MM.1S (cell line): Measurements from ENCODE around the gene SMO.

Source experiments
- DNase-seq: peaks from one replicate; pipeline ENCODE4 v3.0.0-alpha.2; 2015
- H2AFZ ChIP-seq: fragments of 300-600 bp; sonication (generic); 2 replicates; pipeline ENCODE4 v1.6.0; 2016; ENCODE audit warnings: antibody characterized with exemption, low read length
- H3F3A ChIP-seq: fragments of 300-600 bp; sonication (generic); 2 replicates; pipeline ENCODE4 v1.6.1; 2016; ENCODE audit warnings: mild to moderate bottlenecking, antibody characterized with exemption, low read length, moderate library complexity, mixed read lengths; ENCODE audit not compliant: insufficient read depth
- H3K27ac ChIP-seq: fragments of 300-600 bp; sonication (generic); 2 replicates; pipeline ENCODE4 v1.5.1; 2016; ENCODE audit warnings: mild to moderate bottlenecking, low read length
- H3K27me3 ChIP-seq: fragments of 300-600 bp; sonication (generic); replicated peaks from 2 replicates; pipeline ENCODE4 v1.6.0; 2016; ENCODE audit warnings: low read length; ENCODE audit not compliant: insufficient read depth
- H3K36me3 ChIP-seq: fragments of 300-600 bp; sonication (generic); replicated peaks from 2 replicates; pipeline ENCODE4 v1.6.1; 2016; ENCODE audit warnings: mild to moderate bottlenecking, low read length, mixed read lengths; ENCODE audit not compliant: insufficient read depth
- H3K4me1 ChIP-seq: fragments of 300-600 bp; sonication (generic); 2 replicates; pipeline ENCODE4 v1.6.1; 2016; ENCODE audit warnings: low read length, mixed read lengths
- H3K4me2 ChIP-seq: fragments of 300-600 bp; sonication (generic); 2 replicates; pipeline ENCODE4 v1.6.0; 2016; ENCODE audit warnings: low read depth, low read length
- H3K4me3 ChIP-seq: fragments of 300-600 bp; sonication (generic); 2 replicates; pipeline ENCODE4 v1.5.1; 2016; ENCODE audit warnings: low read length, mixed read lengths
- H3K79me2 ChIP-seq: fragments of 300-600 bp; sonication (generic); 2 replicates; pipeline ENCODE4 v1.6.1; 2016; ENCODE audit warnings: mixed run types, low read length, mixed read lengths
- H3K9ac ChIP-seq: fragments of 300-600 bp; sonication (generic); 2 replicates; pipeline ENCODE4 v1.6.1; 2016; ENCODE audit warnings: low read length, mixed read lengths
- H3K9me2 ChIP-seq: fragments of 300-600 bp; sonication (generic); replicated peaks from 2 replicates; pipeline ENCODE4 v1.6.1; 2016; ENCODE audit warnings: mild to moderate bottlenecking, low read length, mixed read lengths; ENCODE audit not compliant: insufficient read depth
- H3K9me3 ChIP-seq: fragments of 300-600 bp; sonication (generic); replicated peaks from 2 replicates; pipeline ENCODE4 v1.6.1; 2016; ENCODE audit warnings: mild to moderate bottlenecking, low read length, mixed read lengths; ENCODE audit not compliant: insufficient read depth
- H4K20me1 ChIP-seq: fragments of 300-600 bp; sonication (generic); 2 replicates; pipeline ENCODE4 v1.6.1; 2016; ENCODE audit warnings: mild to moderate bottlenecking, low read length, moderate library complexity, mixed read lengths; ENCODE audit not compliant: insufficient read depth
- EZH2 ChIP-seq: fragments of 300-600 bp; sonication (generic); optimal IDR thresholded peaks from 2 replicates; pipeline ENCODE3; 2017; ENCODE audit warnings: low read depth, mild to moderate bottlenecking, antibody characterized with exemption, low read length, mixed read lengths
- EZH2phosphoT487 ChIP-seq: fragments of 300-600 bp; sonication (generic); IDR thresholded peaks from 2 replicates; pipeline ENCODE4 v1.6.1; 2018; ENCODE audit warnings: antibody characterized with exemption, low read length
- TF ChIP-seq, protein P1 (sequence below): fragments of 300-600 bp; sonication (generic); IDR thresholded peaks from 2 replicates; pipeline ENCODE4 v1.5.1; 2016; ENCODE audit warnings: antibody characterized with exemption, low read length, mixed read lengths

Gene SMO

GRCh38 chr7:129193892-129194291, 5.5 kb downstream of the SMO start:
- no peak overlapping the region for H3K4me2 ChIP-seq
- H3K36me3 ChIP-seq, result no peaks in the 10 kb centered on the region
- peaks cover 12% of the 10 kb centered on the region for H3K27me3 ChIP-seq
- TF ChIP-seq, protein P1, sequence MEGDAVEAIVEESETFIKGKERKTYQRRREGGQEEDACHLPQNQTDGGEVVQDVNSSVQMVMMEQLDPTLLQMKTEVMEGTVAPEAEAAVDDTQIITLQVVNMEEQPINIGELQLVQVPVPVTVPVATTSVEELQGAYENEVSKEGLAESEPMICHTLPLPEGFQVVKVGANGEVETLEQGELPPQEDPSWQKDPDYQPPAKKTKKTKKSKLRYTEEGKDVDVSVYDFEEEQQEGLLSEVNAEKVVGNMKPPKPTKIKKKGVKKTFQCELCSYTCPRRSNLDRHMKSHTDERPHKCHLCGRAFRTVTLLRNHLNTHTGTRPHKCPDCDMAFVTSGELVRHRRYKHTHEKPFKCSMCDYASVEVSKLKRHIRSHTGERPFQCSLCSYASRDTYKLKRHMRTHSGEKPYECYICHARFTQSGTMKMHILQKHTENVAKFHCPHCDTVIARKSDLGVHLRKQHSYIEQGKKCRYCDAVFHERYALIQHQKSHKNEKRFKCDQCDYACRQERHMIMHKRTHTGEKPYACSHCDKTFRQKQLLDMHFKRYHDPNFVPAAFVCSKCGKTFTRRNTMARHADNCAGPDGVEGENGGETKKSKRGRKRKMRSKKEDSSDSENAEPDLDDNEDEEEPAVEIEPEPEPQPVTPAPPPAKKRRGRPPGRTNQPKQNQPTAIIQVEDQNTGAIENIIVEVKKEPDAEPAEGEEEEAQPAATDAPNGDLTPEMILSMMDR, result no peak
- TF ChIP-seq EZH2 (no peak), EZH2phosphoT487 (no peak)
- no peaks in the 10 kb centered on the region for H3F3A ChIP-seq
- H3K9me3 ChIP-seq, result no peaks in the 10 kb centered on the region
- H3K4me1 ChIP-seq, result no peaks in the 10 kb centered on the region
- no peaks in the 10 kb centered on the region for H4K20me1 ChIP-seq
- no peak overlapping the region for H2AFZ ChIP-seq
- no peaks in the 10 kb centered on the region for H3K9me2 ChIP-seq
- no peak for DNase-seq
- no peak overlapping the region for H3K9ac ChIP-seq
- no peaks in the 10 kb centered on the region for H3K79me2 ChIP-seq
- no peak overlapping the region for H3K4me3 ChIP-seq
- no peak overlapping the region for H3K27ac ChIP-seq

GRCh38 chr7:129197771-129198170, 9.3 kb downstream of the SMO start:
- no peaks in the 10 kb centered on the region for H3K9me2 ChIP-seq
- no peak for TF ChIP-seq EZH2
- TF ChIP-seq, protein P1, result no peak
- no peak for TF ChIP-seq EZH2phosphoT487
- no peaks in the 10 kb centered on the region for H4K20me1 ChIP-seq
- no peaks in the 10 kb centered on the region for H3K36me3 ChIP-seq
- H2AFZ ChIP-seq, result no peak overlapping the region
- no peak overlapping the region for H3K27ac ChIP-seq
- H3F3A ChIP-seq, result no peaks in the 10 kb centered on the region
- H3K4me2 ChIP-seq, result no peak overlapping the region
- H3K9me3 ChIP-seq, result no peaks in the 10 kb centered on the region
- no peaks in the 10 kb centered on the region for H3K79me2 ChIP-seq
- H3K9ac ChIP-seq, result no peak overlapping the region
- no peaks in the 10 kb centered on the region for H3K4me1 ChIP-seq
- no peak for DNase-seq
- no peaks in the 10 kb centered on the region for H3K27me3 ChIP-seq
- H3K4me3 ChIP-seq, result no peak overlapping the region

DNA sequence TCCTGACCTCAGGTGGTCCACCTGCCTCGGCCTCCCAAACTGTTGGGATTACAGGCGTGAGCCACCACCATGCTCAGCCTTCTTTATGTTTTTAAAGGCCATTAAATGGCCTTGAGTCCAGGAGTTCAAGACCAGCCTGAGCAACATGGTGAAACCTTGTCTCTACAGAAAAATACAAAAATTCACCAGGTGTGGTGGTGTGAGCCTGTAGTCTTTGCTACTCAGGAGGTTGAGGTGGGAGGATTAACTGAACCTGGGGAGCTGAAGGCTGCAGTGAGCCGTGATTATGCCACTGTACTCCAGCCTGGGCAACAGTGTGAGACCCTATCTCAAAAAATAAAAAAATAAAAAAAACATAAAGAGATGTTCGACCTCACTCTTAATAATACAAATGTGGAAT, 11.0 kb downstream of the SMO start:
- DNase-seq, result no peak
- Histone ChIP-seq H3K27ac (no peak overlapping the region), H3K9me2 (no peaks in the 10 kb centered on the region), H3K4me3 (no peak overlapping the region), H3K9me3 (no peaks in the 10 kb centered on the region), H4K20me1 (no peaks in the 10 kb centered on the region), H3K4me2 (no peak overlapping the region), H3K36me3 (no peaks in the 10 kb centered on the region), H3K27me3 (no peaks in the 10 kb centered on the region), H3K9ac (no peak overlapping the region), H3F3A (no peaks in the 10 kb centered on the region), H2AFZ (no peak overlapping the region), H3K4me1 (no peaks in the 10 kb centered on the region), H3K79me2 (no peaks in the 10 kb centered on the region)
- no peak for TF ChIP-seq EZH2phosphoT487
- TF ChIP-seq, protein P1, result no peak
- TF ChIP-seq EZH2, result no peak
